Loucy (cell line): Measurements from ENCODE around the gene PFKFB4.
"Not testable (repeated sequence)": the region's sequence is repeated elsewhere in the genome, so short reads cannot be mapped to it uniquely, and the experiment has no call there.

Source experiments
- H2AFZ ChIP-seq: fragments of 200-600 bp; sonication (generic); 2 replicates; pipeline ENCODE4 v1.6.0; 2016; ENCODE audit warnings: antibody characterized with exemption, mild to moderate bottlenecking, low read length, moderate library complexity
- H3F3A ChIP-seq: fragments of 200-600 bp; 2 replicates; pipeline ENCODE4 v1.6.0; 2016; ENCODE audit warnings: antibody characterized with exemption, low read depth, mild to moderate bottlenecking
- H3K27me3 ChIP-seq: fragments of 200-600 bp; sonication (generic); 2 replicates; pipeline ENCODE4 v1.6.1; 2014; ENCODE audit warnings: low read length, mild to moderate bottlenecking; ENCODE audit not compliant: insufficient read depth, poor library complexity, severe bottlenecking
- H3K36me3 ChIP-seq: fragments of 200-600 bp; sonication (generic); 2 replicates; pipeline ENCODE4 v1.6.1; 2016; ENCODE audit warnings: low read length; ENCODE audit not compliant: insufficient read depth
- H3K4me1 ChIP-seq: fragments of 200-600 bp; sonication (generic); 2 replicates; pipeline ENCODE4 v1.5.1; 2014; ENCODE audit warnings: low read length, mild to moderate bottlenecking; ENCODE audit not compliant: insufficient read depth, poor library complexity, severe bottlenecking
- H3K4me2 ChIP-seq: fragments of 200-600 bp; sonication (generic); 2 replicates; pipeline ENCODE4 v1.6.0; 2014; ENCODE audit warnings: antibody characterized with exemption, low read length, low read depth, mild to moderate bottlenecking; ENCODE audit not compliant: poor library complexity, severe bottlenecking
- H3K4me3 ChIP-seq: fragments of 200-600 bp; sonication (generic); 2 replicates; pipeline ENCODE4 v1.5.1; 2014; ENCODE audit warnings: low read length, mild to moderate bottlenecking, mixed read lengths; ENCODE audit not compliant: poor library complexity, severe bottlenecking
- H3K79me2 ChIP-seq: fragments of 200-600 bp; sonication (generic); 2 replicates; pipeline ENCODE4 v1.6.1; 2014; ENCODE audit warnings: low read length; ENCODE audit not compliant: insufficient read depth
- H3K9ac ChIP-seq: fragments of 200-600 bp; sonication (generic); 2 replicates; pipeline ENCODE4 v1.6.0; 2014; ENCODE audit warnings: mild to moderate bottlenecking, low read depth, low read length, moderate library complexity; ENCODE audit not compliant: poor library complexity, severe bottlenecking
- H3K9me2 ChIP-seq: fragments of 200-600 bp; sonication (generic); replicated peaks from 2 replicates; pipeline ENCODE4 v1.6.1; 2016; ENCODE audit warnings: low read depth, low read length, mixed read lengths
- H3K9me3 ChIP-seq: fragments of 200-600 bp; sonication (generic); 2 replicates; pipeline ENCODE4 v1.6.1; 2014; ENCODE audit warnings: mild to moderate bottlenecking, antibody characterized with exemption, low read length, low read depth; ENCODE audit not compliant: insufficient read depth
- H4K20me1 ChIP-seq: fragments of 200-600 bp; sonication (generic); 2 replicates; pipeline ENCODE4 v1.6.0; 2014; ENCODE audit warnings: antibody characterized with exemption, low read length, mild to moderate bottlenecking; ENCODE audit not compliant: insufficient read depth, poor library complexity, severe bottlenecking
- EZH2phosphoT487 ChIP-seq: fragments of 200-600 bp; IDR thresholded peaks from 2 replicates; pipeline ENCODE4 v1.6.1; 2018; ENCODE audit warnings: antibody characterized with exemption, mild to moderate bottlenecking, moderate library complexity, borderline replicate concordance
- TF ChIP-seq, protein P1 (sequence below): fragments of 200-600 bp; sonication (generic); conservative IDR thresholded peaks from 2 replicates; pipeline ENCODE4 v1.5.1; 2014; ENCODE audit warnings: mild to moderate bottlenecking, antibody characterized with exemption, low read length

PFKFB4 gene

GRCh38 chr3:48532977-48533337 is 23.6 kb downstream of the PFKFB4 start:
- no peaks in the 10 kb centered on the region for H3K4me1 ChIP-seq
- no peaks in the 10 kb centered on the region for H3K9me2 ChIP-seq
- H3K36me3 ChIP-seq, result peaks cover 88% of the 10 kb centered on the region; the same call in 1 of the 2 replicates
- H3K9ac ChIP-seq, result no peak overlapping the region
- TF ChIP-seq, protein P1, sequence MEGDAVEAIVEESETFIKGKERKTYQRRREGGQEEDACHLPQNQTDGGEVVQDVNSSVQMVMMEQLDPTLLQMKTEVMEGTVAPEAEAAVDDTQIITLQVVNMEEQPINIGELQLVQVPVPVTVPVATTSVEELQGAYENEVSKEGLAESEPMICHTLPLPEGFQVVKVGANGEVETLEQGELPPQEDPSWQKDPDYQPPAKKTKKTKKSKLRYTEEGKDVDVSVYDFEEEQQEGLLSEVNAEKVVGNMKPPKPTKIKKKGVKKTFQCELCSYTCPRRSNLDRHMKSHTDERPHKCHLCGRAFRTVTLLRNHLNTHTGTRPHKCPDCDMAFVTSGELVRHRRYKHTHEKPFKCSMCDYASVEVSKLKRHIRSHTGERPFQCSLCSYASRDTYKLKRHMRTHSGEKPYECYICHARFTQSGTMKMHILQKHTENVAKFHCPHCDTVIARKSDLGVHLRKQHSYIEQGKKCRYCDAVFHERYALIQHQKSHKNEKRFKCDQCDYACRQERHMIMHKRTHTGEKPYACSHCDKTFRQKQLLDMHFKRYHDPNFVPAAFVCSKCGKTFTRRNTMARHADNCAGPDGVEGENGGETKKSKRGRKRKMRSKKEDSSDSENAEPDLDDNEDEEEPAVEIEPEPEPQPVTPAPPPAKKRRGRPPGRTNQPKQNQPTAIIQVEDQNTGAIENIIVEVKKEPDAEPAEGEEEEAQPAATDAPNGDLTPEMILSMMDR, result no peak
- no peak for TF ChIP-seq EZH2phosphoT487
- no peak overlapping the region for H3K4me3 ChIP-seq
- no peak overlapping the region for H3K4me2 ChIP-seq
- H3K27me3 ChIP-seq, result no peaks in the 10 kb centered on the region
- no peak overlapping the region for H2AFZ ChIP-seq
- H4K20me1 ChIP-seq, result peaks cover 5% of the 10 kb centered on the region
- H3F3A ChIP-seq, result no peaks in the 10 kb centered on the region; the same call in 1 of the 2 replicates
- H3K9me3 ChIP-seq, result no peaks in the 10 kb centered on the region
- H3K79me2 ChIP-seq, result no peaks in the 10 kb centered on the region

GRCh38 chr3:48532271-48532976 is 24.2 kb downstream of the PFKFB4 start:
- Histone ChIP-seq H3K36me3 (peaks cover 87% of the 10 kb centered on the region; the same call in 1 of the 2 replicates), H3K9ac (no peak overlapping the region), H3F3A (no peaks in the 10 kb centered on the region; the same call in 1 of the 2 replicates), H3K4me2 (no peak overlapping the region), H3K4me3 (no peak overlapping the region), H3K4me1 (no peaks in the 10 kb centered on the region), H2AFZ (no peak overlapping the region), H3K9me2 (no peaks in the 10 kb centered on the region), H3K9me3 (no peaks in the 10 kb centered on the region), H4K20me1 (peaks cover 5% of the 10 kb centered on the region), H3K79me2 (no peaks in the 10 kb centered on the region), H3K27me3 (no peaks in the 10 kb centered on the region)
- TF ChIP-seq EZH2phosphoT487, result no peak
- TF ChIP-seq, protein P1, result no peak

- H3K9me2 ChIP-seq, H3K9me3 ChIP-seq, H4K20me1 ChIP-seq, H3F3A ChIP-seq, H3K9ac ChIP-seq, H3K4me2 ChIP-seq, H3K4me1 ChIP-seq, H2AFZ ChIP-seq, H3K4me3 ChIP-seq, H3K27me3 ChIP-seq, H3K79me2 ChIP-seq: not testable (repeated sequence)
- H3K36me3 ChIP-seq, result peaks cover 79% of the 10 kb centered on the region; the same call in 1 of the 2 replicates
Measured at GRCh38 chr3:48530701-48531100, 25.9 kb downstream of the PFKFB4 start.

DNA sequence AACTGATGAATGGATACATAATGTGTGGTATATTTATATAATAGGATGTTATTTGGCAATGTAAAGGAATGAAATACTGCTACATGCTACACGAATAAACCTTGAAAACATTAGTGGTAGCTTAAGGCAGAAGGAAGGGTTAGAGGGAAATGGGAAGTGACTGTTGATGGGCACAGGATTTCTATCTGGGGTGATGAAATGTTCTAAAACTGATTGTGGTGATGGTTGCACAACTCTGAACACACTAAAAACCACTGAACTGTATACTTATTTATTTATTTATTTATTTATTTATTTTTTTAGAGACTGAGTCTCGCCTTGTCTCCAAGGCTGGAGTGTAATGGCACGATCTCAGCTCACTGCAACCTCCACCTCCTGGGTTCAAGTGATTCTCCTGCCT is 27.8 kb downstream of the PFKFB4 start:
- Histone ChIP-seq H2AFZ (no peak overlapping the region), H3K36me3 (peaks cover 74% of the 10 kb centered on the region; the same call in 1 of the 2 replicates), H3K9me2 (no peaks in the 10 kb centered on the region), H3K4me2 (no peak overlapping the region), H3K4me3 (no peak overlapping the region), H3K79me2 (no peaks in the 10 kb centered on the region), H3F3A (no peaks in the 10 kb centered on the region), H3K9me3 (no peaks in the 10 kb centered on the region), H3K9ac (no peak overlapping the region), H3K4me1 (no peaks in the 10 kb centered on the region), H3K27me3 (no peaks in the 10 kb centered on the region), H4K20me1 (peaks cover 5% of the 10 kb centered on the region)
- TF ChIP-seq, protein P1, result no peak
- TF ChIP-seq EZH2phosphoT487, result no peak
